HG03025 (cell line): ENCODE results near the gene EPB41L5.
"Not testable (repeated sequence)": the region's sequence is repeated elsewhere in the genome, so short reads cannot be mapped to it uniquely, and the experiment has no call there.

Source experiments
- ATAC-seq: cut with Tn5 transposase; IDR thresholded peaks from one replicate; pipeline ENCODE4 v1.9.1; 2021; ENCODE audit warnings: mild to moderate bottlenecking, moderate library complexity; ENCODE audit not compliant: unreplicated experiment, low FRiP score

Gene EPB41L5

GRCh38 chr2:120012771-120013596 lies at the start of gene EPB41L5:
Gene EPB41L5 (plus strand): TSS chr2:120013077. CDS start chr2:120019085, 6,008 bp downstream.
- ATAC-seq, result peak; percentile 98

- no peak for ATAC-seq
These were observed 31.0 kb upstream of the EPB41L5 start for GRCh38 chr2:119981896-119982295.

- ATAC-seq, result no peak
These were observed 30.4 kb upstream of the EPB41L5 start for GRCh38 chr2:119982506-119982905.

- no peak for ATAC-seq
These were observed 29.8 kb upstream of the EPB41L5 start for GRCh38 chr2:119983108-119983507.

GRCh38 chr2:119996148-119996547 lies 16.7 kb upstream of the EPB41L5 start:
- no peak for ATAC-seq

- not testable (repeated sequence) for ATAC-seq
These were observed 15.7 kb upstream of the EPB41L5 start for GRCh38 chr2:119996896-119997891.

- ATAC-seq, result no peak
These were observed 11.4 kb upstream of the EPB41L5 start for GRCh38 chr2:120001471-120001870.

GRCh38 chr2:120004254-120004653 lies 8.6 kb upstream of the EPB41L5 start:
- ATAC-seq, result no peak

- ATAC-seq, result peak; percentile 76
These were observed 6.9 kb upstream of the EPB41L5 start for GRCh38 chr2:120005834-120006521.

GRCh38 chr2:120007851-120008250 lies 5.0 kb upstream of the EPB41L5 start:
- ATAC-seq, result no peak

GRCh38 chr2:120012363-120012762 lies 514 bp upstream of the EPB41L5 start:
- no peak for ATAC-seq

- no peak for ATAC-seq
These were observed 833 bp downstream of the EPB41L5 start for GRCh38 chr2:120013597-120014223.

- ATAC-seq, result no peak
These were observed 1.5 kb downstream of the EPB41L5 start for GRCh38 chr2:120014226-120014980.

- ATAC-seq, result no peak
These were observed 3.9 kb downstream of the EPB41L5 start for GRCh38 chr2:120016800-120017199.

- no peak for ATAC-seq
These were observed 4.3 kb downstream of the EPB41L5 start for GRCh38 chr2:120017201-120017600.

GRCh38 chr2:120018549-120018948 lies 5.7 kb downstream of the EPB41L5 start:
- no peak for ATAC-seq

GRCh38 chr2:120020554-120020953 lies 7.7 kb downstream of the EPB41L5 start:
- ATAC-seq, result no peak

GRCh38 chr2:120022505-120022904 lies 9.6 kb downstream of the EPB41L5 start:
- not testable (repeated sequence) for ATAC-seq

- no peak for ATAC-seq
These were observed 14.0 kb downstream of the EPB41L5 start for GRCh38 chr2:120026890-120027289.
